T-cell (primary cell): ENCODE results near the gene COPB1. TPM values are rescaled to one million over a fixed set of nuclear protein-coding genes. Genes with fewer than 3 reads are reported as not detected.
A peak's percentile ranks its signal among the peaks of the same experiment; 100 is the strongest.

Experiments
- ATAC-seq, 4 experiments: fragments of 200-7000 bp in 3 of 4; fragments of 150-1000 bp in 1 of 4; cut with Tn5 transposase; replicated peaks in 1 of 4; 1 replicate in 3 of 4; 2 replicates in 1 of 4; pipeline ENCODE4 v1.10.0; 2021; ENCODE audit warnings: moderate library complexity in 3 of 4, mild to moderate bottlenecking in 2 of 4, moderate number of reproducible peaks in 1 of 4
- CTCF ChIA-PET, 2 donors: fragments of 300-600 bp; sonication (Branson Sonifier 250); formaldehyde crosslinking; loops; one replicate each; lab custom pipeline; 2022; ENCODE audit warnings: antibody characterized with exemption in 2 of 2; lab: Charles Lee
- POLR2A ChIA-PET, 2 donors: fragments of 300-600 bp; sonication (Branson Sonifier 250); formaldehyde crosslinking; loops; one replicate each; lab custom pipeline; 2022; ENCODE audit warnings: antibody characterized with exemption in 2 of 2; lab: Charles Lee
- DNase-seq, 35 experiments: peaks; one replicate each; pipeline versions ENCODE4 v3.0.0 to v3.0.0-alpha.2; 2013 to 2023
- H3K27ac ChIP-seq: one replicate; pipeline ENCODE4 v1.5.1; 2013; ENCODE audit warnings: low read length
- H3K27me3 ChIP-seq, 2 experiments: replicated peaks in 1 of 2; 1 replicate in 1 of 2; 2 replicates in 1 of 2; pipeline versions ENCODE4 v1.6.1 to v1.7.0; 2013; ENCODE audit warnings: low read length in 1 of 2, mixed read lengths in 1 of 2; ENCODE audit not compliant: control insufficient read depth in 2 of 2, insufficient read depth in 2 of 2; ENCODE audit errors: extremely low read depth in 1 of 2
- H3K36me3 ChIP-seq, 2 donors: 1 replicate in 1 of 2; 2 replicates in 1 of 2; pipeline versions ENCODE4 v1.6.1 to v1.7.0; 2013; ENCODE audit warnings: low read length in 1 of 2; ENCODE audit not compliant: control insufficient read depth in 2 of 2, insufficient read depth in 1 of 2; ENCODE audit errors: extremely low read depth in 1 of 2
- H3K4me1 ChIP-seq, 2 experiments: 1 replicate in 1 of 2; 2 replicates in 1 of 2; pipeline versions ENCODE4 v1.6.1 to v1.7.0; 2013; ENCODE audit warnings: low read length in 2 of 2, mixed read lengths in 1 of 2; ENCODE audit not compliant: insufficient read depth in 2 of 2, control insufficient read depth in 1 of 2; ENCODE audit errors: extremely low read depth in 1 of 2
- H3K4me3 ChIP-seq, 2 donors: 1 replicate in 1 of 2; 2 replicates in 1 of 2; pipeline versions ENCODE4 v1.5.1 to v1.7.0; 2013; ENCODE audit warnings: mild to moderate bottlenecking in 2 of 2, low read length in 1 of 2, moderate library complexity in 1 of 2; ENCODE audit not compliant: control insufficient read depth in 1 of 2; ENCODE audit errors: extremely low read depth in 1 of 2
- H3K9me3 ChIP-seq: 2 replicates; pipeline ENCODE4 v1.7.0; 2013
- H3K27ac Mint-ChIP-seq, 2 donors: one replicate each; pipeline ENCODE4 v1.8.0; 2020 to 2021; ENCODE audit warnings: mild to moderate bottlenecking in 2 of 2, mixed read lengths in 2 of 2
- H3K27me3 Mint-ChIP-seq, 2 donors: one replicate each; pipeline ENCODE4 v1.8.0; 2021 to 2022; ENCODE audit warnings: mixed read lengths in 2 of 2
- H3K36me3 Mint-ChIP-seq: one replicate; pipeline ENCODE4 v1.8.0; 2021; ENCODE audit warnings: mixed read lengths
- H3K4me1 Mint-ChIP-seq, 3 donors: one replicate each; pipeline ENCODE4 v1.8.0; 2020 to 2022; ENCODE audit warnings: mixed read lengths in 3 of 3, mild to moderate bottlenecking in 1 of 3
- H3K4me3 Mint-ChIP-seq, 3 donors: one replicate each; pipeline ENCODE4 v1.8.0; 2020 to 2022; ENCODE audit warnings: mild to moderate bottlenecking in 3 of 3, mixed read lengths in 3 of 3, moderate library complexity in 3 of 3
- H3K9me3 Mint-ChIP-seq, 3 donors: one replicate each; pipeline ENCODE4 v1.8.0; 2020 to 2022; ENCODE audit warnings: mixed read lengths in 3 of 3
- WGBS: methylation state at CpG from one replicate; pipeline ENCODE4 v1.1.5; 2013; ENCODE audit warnings: missing lambda C conversion rate; ENCODE audit not compliant: insufficient coverage; 5-methylcytosine and 5-hydroxymethylcytosine counted together
- total RNA-seq, 35 experiments: library from RNA in 6 of 35; stranded (reverse) in 6 of 35; fragments of 120-200 nt in 1 of 35; gene quantifications; one replicate each; pipeline versions ENCODE4 v1.2.1 to v1.2.4 and lab custom pipeline; 2013 to 2026

Gene COPB1
- total RNA-seq, 5 donors from 2014 or later (not counting 1 experiment from before 2014, with no cell fraction given) = 65.1 to 80.8 (median 78.1) TPM

GRCh38 chr11:14503023-14503422, 3.4 kb upstream of the COPB1 start:
- Mint-ChIP-seq H3K27me3 (no peaks in the 10 kb centered on the region), H3K9me3 (no peaks in the 10 kb centered on the region), H3K27ac (peak overlapping the region in 1 of 2 donors; percentile 59), H3K36me3 (peaks cover 22% of the 10 kb centered on the region), H3K4me3 (no peak overlapping the region), H3K4me1 (peaks cover 17 to 26% (median 21%) of the 10 kb centered on the region in 3 donors)
- H3K9me3 ChIP-seq = no peaks in the 10 kb centered on the region
- ChIA-PET CTCF (interaction anchor here (0.7 kb wide), 4 partner anchors 136 to 570 kb away, joined by 3 to 10 read pairs (median 4); no protein-coding TSS in a partner anchor), POLR2A (interaction anchor here in 1 of 2 donors (0.7 kb wide), 1 partner anchor 13 kb away, joined by 3 read pairs; no protein-coding TSS in a partner anchor)
- no CpG with 5 or more reads among the region's 1 CpG for WGBS
- no peak overlapping the region for H3K27ac ChIP-seq
- H3K4me1 ChIP-seq = peaks cover 0 to 7% of the 10 kb centered on the region in 2 experiments
- H3K36me3 ChIP-seq = peaks cover 17 to 38% of the 10 kb centered on the region in 2 donors
- no peak overlapping the region for H3K4me3 ChIP-seq
- no peak for ATAC-seq
- no peak for DNase-seq
- no peaks in the 10 kb centered on the region for H3K27me3 ChIP-seq

GRCh38 chr11:14502039-14502438, 2.4 kb upstream of the COPB1 start:
- WGBS = 100% methylated on average over 2 of the region's 4 CpGs
- peaks cover 0 to 7% of the 10 kb centered on the region in 2 experiments for H3K4me1 ChIP-seq
- H3K4me3 ChIP-seq = no peak overlapping the region
- peak overlapping the region in 1 of 2 donors; percentile 17 for H3K27ac Mint-ChIP-seq
- no peak for ATAC-seq
- no peaks in the 10 kb centered on the region for H3K9me3 ChIP-seq
- peaks cover 27 to 36% (median 31%) of the 10 kb centered on the region in 3 donors for H3K4me1 Mint-ChIP-seq
- ChIA-PET CTCF (no interaction called here), POLR2A (interaction anchor here in 1 of 2 donors (0.5 kb wide), 1 partner anchor 15 kb away, joined by 4 read pairs; no protein-coding TSS in a partner anchor)
- no peak for DNase-seq
- H3K27me3 ChIP-seq = no peaks in the 10 kb centered on the region
- H3K27ac ChIP-seq = no peak overlapping the region
- no peaks in the 10 kb centered on the region for H3K27me3 Mint-ChIP-seq
- no peak overlapping the region for H3K4me3 Mint-ChIP-seq
- H3K36me3 Mint-ChIP-seq = peaks cover 28% of the 10 kb centered on the region
- no peaks in the 10 kb centered on the region for H3K9me3 Mint-ChIP-seq
- H3K36me3 ChIP-seq = peaks cover 17 to 35% of the 10 kb centered on the region in 2 donors

GRCh38 chr11:14500181-14500651, 605 bp upstream of the COPB1 start:
- H3K27me3 ChIP-seq = no peaks in the 10 kb centered on the region
- peak overlapping the region; percentile 98 for H3K27ac Mint-ChIP-seq
- ATAC-seq = peak; percentile 41 to 60 (median 46)
- WGBS = 3% methylated on average over 4 of the region's 6 CpGs
- H3K36me3 ChIP-seq = peaks cover 8 to 26% of the 10 kb centered on the region in 2 donors
- ChIA-PET POLR2A (interaction anchor here (0.5 to 1.5 kb wide), 11 partner anchors 10 to 205 kb away, joined by 3 to 8 read pairs (median 3); partner anchors contain the start of gene PSMA1 (in 2 of the 2)), CTCF (interaction anchor here in 1 of 2 donors (1.0 to 1.3 kb wide), 2 partner anchors 45 to 392 kb away, joined by 3 to 4 read pairs; partner anchors contain the start of gene CYP2R1)
- peak overlapping the region; percentile 63 for H3K27ac ChIP-seq
- H3K4me1 ChIP-seq = peaks cover 3 to 11% of the 10 kb centered on the region in 2 experiments
- peaks cover 43 to 52% (median 43%) of the 10 kb centered on the region in 3 donors for H3K4me1 Mint-ChIP-seq
- DNase-seq = peak; percentile 4 to 78 (median 39)
- H3K9me3 ChIP-seq = no peaks in the 10 kb centered on the region
- no peaks in the 10 kb centered on the region for H3K9me3 Mint-ChIP-seq
- peak overlapping the region; percentile 77 to 91 for H3K4me3 ChIP-seq
- H3K27me3 Mint-ChIP-seq = no peaks in the 10 kb centered on the region
- H3K36me3 Mint-ChIP-seq = peaks cover 25% of the 10 kb centered on the region
- peak overlapping the region; percentile 87 to 98 (median 98) for H3K4me3 Mint-ChIP-seq

- H3K4me1 Mint-ChIP-seq = peaks cover 49 to 62% (median 51%) of the 10 kb centered on the region in 3 donors
- no peaks in the 10 kb centered on the region for H3K27me3 Mint-ChIP-seq
- Histone ChIP-seq H3K4me3 (peak overlapping the region; percentile 77 to 91), H3K4me1 (peaks cover 3 to 11% of the 10 kb centered on the region in 2 experiments), H3K9me3 (no peaks in the 10 kb centered on the region), H3K36me3 (peaks cover 5 to 24% of the 10 kb centered on the region in 2 donors), H3K27me3 (no peaks in the 10 kb centered on the region), H3K27ac (peak overlapping the region; percentile 63)
- WGBS = 0% methylated on average over 7 of the region's 19 CpGs
- CTCF ChIA-PET = interaction anchor here (0.6 to 1.1 kb wide), 3 partner anchors 406 to 730 kb away, joined by 3 to 8 read pairs (median 5); no protein-coding TSS in a partner anchor
- peaks cover 28% of the 10 kb centered on the region for H3K36me3 Mint-ChIP-seq
- H3K9me3 Mint-ChIP-seq = no peaks in the 10 kb centered on the region
- ATAC-seq (peak; percentile 33 to 55 (median 48)), DNase-seq (peak in 20 of 35 experiments; percentile 8 to 54 (median 28))
- peak overlapping the region; percentile 87 to 98 (median 98) for H3K4me3 Mint-ChIP-seq
- H3K27ac Mint-ChIP-seq = peak overlapping the region; percentile 98
- POLR2A ChIA-PET = interaction anchor here (0.6 to 0.9 kb wide), 3 partner anchors 9 to 43 kb away, joined by 3 to 9 read pairs (median 4); no protein-coding TSS in a partner anchor
Observed at GRCh38 chr11:14499178-14499559, 442 bp downstream of the COPB1 start.

- no peak overlapping the region for H3K4me3 Mint-ChIP-seq
- H3K36me3 ChIP-seq = peaks cover 4 to 95% of the 10 kb centered on the region in 2 donors
Observed at GRCh38 chr11:14480716-14481115, 18.9 kb downstream of the COPB1 start.

GRCh38 chr11:14471127-14471526, 28.5 kb downstream of the COPB1 start:
- Mint-ChIP-seq H3K36me3 (peaks cover 80% of the 10 kb centered on the region), H3K4me1 (peaks cover 43 to 59% (median 50%) of the 10 kb centered on the region in 3 donors), H3K27ac (peak overlapping the region; percentile 17 to 40), H3K9me3 (no peaks in the 10 kb centered on the region), H3K27me3 (no peaks in the 10 kb centered on the region), H3K4me3 (no peak overlapping the region)
- peaks cover 0 to 3% of the 10 kb centered on the region in 2 experiments for H3K4me1 ChIP-seq
- ChIA-PET POLR2A (interaction anchor here (0.7 kb wide), 2 partner anchors 9 to 28 kb away, joined by 3 to 7 read pairs; no protein-coding TSS in a partner anchor), CTCF (interaction anchor here in 1 of 2 donors (0.7 to 1.9 kb wide), 2 partner anchors 16 to 169 kb away, joined by 3 to 9 read pairs; no protein-coding TSS in a partner anchor)
- no peak overlapping the region for H3K27ac ChIP-seq
- peaks cover 0 to 90% of the 10 kb centered on the region in 2 donors for H3K36me3 ChIP-seq
- DNase-seq (no peak), ATAC-seq (no peak)
- H3K9me3 ChIP-seq = no peaks in the 10 kb centered on the region
- no peak overlapping the region for H3K4me3 ChIP-seq
- WGBS = no CpG with 5 or more reads among the region's 1 CpG
- no peaks in the 10 kb centered on the region for H3K27me3 ChIP-seq

More at GRCh38 chr11:14480716-14481115, 18.9 kb downstream of the COPB1 start:
- H3K4me1 ChIP-seq = no peaks in the 10 kb centered on the region
- ChIA-PET POLR2A (interaction anchor here (0.6 to 1.1 kb wide), 4 partner anchors 9 to 1019 kb away, joined by 3 to 6 read pairs (median 3); no protein-coding TSS in a partner anchor), CTCF (interaction anchor here in 1 of 2 donors (0.8 to 1.3 kb wide), 4 partner anchors 12 to 427 kb away, joined by 3 to 5 read pairs (median 4); no protein-coding TSS in a partner anchor)
- no peak overlapping the region for H3K4me3 ChIP-seq
- H3K27ac Mint-ChIP-seq = no peak overlapping the region
- WGBS = 100% methylated on average over 1 of the region's 3 CpGs
- H3K27ac ChIP-seq = no peak overlapping the region
- H3K9me3 Mint-ChIP-seq = no peaks in the 10 kb centered on the region
- peaks cover 36% of the 10 kb centered on the region for H3K36me3 Mint-ChIP-seq
- no peaks in the 10 kb centered on the region for H3K9me3 ChIP-seq
- ATAC-seq = no peak
- H3K4me1 Mint-ChIP-seq = peaks cover 7 to 17% (median 15%) of the 10 kb centered on the region in 3 donors
- H3K27me3 ChIP-seq = no peaks in the 10 kb centered on the region
- no peak for DNase-seq
- no peaks in the 10 kb centered on the region for H3K27me3 Mint-ChIP-seq
